Dedifferentiated amniotic fluid mesenchymal stem cell (primary cell): ENCODE results near the gene PRKN.
"Not testable (repeated sequence)": the region's sequence is repeated elsewhere in the genome, so short reads cannot be mapped to it uniquely, and the experiment has no call there.

Experiments used
- DNase-seq: peaks from one replicate; pipeline ENCODE4 v3.0.0-alpha.2; 2016; ENCODE audit errors: extremely low spot score

The PRKN gene

DNA sequence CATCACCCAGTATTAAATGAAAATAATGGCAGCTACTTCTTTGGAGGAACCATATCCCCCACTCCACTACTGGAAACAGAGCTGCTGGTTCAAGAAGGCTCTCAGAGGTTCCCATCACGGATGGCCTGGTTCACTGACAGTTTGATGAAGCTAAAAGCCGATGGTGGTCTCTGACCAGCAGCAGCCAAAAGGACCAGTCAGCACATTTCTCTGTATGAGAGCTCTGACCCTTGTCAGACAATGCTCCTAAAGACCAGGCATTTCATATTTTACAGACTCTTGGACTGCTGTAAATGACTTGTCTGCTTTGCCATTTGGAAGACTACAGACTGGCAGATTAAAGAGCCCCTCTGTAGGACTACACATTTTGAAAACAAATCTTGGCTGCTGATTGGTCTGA, 16.6 kb downstream of the PRKN start:
- DNase-seq, result no peak

- no peak for DNase-seq
Observed at GRCh38 chr6:162710419-162710818, 17.1 kb downstream of the PRKN start.

DNA sequence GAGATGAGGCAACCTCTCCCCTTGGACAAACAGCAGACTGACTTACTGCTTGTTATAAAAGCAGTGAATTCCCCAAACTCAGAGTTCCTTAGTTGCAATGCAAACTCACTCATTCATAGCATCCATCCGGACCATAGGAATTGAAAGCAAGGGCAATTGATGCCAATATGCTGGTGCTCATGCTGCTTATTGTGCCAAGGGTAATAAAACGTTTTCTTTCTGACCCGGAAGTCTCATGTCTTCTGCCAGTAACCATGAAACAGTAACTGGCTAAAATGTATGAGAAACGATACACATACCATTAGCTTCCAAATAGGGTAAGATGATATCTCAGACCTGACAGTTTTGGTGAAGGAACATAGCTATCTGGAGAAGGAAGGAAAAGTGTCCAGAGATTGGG, 18.1 kb downstream of the PRKN start:
- no peak for DNase-seq

DNA sequence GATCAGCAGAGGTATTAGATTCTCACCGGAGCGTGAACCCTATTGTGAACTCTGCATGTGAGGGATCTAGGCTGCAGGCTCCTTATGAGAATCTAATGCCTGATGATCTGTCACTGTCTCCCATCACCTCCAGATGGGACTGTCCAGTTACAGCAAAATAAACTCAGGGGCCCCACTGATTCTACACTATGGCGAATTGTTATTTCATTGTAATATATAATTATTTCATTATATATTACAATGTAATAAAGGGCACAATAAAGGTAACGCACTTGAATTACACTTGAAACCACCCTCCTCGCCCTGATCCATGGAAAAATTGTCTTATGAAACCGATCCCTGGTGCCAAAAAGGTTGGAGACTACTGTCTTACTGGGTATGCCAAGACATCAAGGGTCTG, 18.6 kb downstream of the PRKN start:
- no peak for DNase-seq

GRCh38 chr6:162706232-162706631, 21.3 kb downstream of the PRKN start:
- no peak for DNase-seq

DNA sequence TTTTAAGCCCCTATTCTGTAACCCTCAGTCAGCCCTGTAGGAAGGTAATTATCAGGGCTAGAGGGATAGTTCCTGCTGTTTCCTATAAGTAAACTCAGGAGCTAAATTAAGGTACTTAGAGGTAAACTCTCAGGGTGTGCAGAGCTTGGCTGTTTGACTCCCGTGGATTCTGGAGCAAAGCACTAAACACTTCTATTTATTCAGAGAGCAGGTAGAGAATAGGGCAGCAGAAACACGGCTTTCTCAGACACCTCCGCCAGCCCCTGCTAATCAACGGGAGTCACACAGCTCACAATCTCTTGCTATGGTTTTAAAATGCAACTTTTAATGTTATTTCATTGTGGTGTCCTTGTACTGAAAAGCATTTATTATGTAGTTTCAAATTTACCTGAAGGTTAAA, 21.8 kb downstream of the PRKN start:
- no peak for DNase-seq

DNA sequence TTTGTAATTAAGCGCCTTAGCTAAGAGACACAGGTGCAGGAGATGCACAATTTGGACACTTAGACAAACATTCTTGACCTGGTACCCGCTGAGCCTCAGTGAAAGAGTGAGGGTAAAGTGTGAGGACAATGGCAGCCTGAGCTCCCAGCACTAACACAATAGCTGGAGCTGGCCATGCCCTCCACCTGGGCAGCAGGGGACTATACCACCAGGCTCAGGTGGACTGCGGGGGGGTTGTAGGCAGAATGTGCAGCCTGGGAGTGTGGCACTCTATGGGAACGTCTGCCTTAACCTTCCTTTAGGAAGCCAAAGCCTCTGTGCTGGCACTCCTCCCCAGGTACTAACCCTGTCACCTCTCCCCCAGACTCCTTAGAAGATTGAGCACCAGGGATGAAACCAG, 23.6 kb downstream of the PRKN start:
- DNase-seq, result no peak

GRCh38 chr6:162702446-162702845, 25.1 kb downstream of the PRKN start:
- DNase-seq, result no peak

GRCh38 chr6:162701551-162701950, 26.0 kb downstream of the PRKN start:
- DNase-seq, result no peak

- DNase-seq, result no peak
Observed at GRCh38 chr6:162700966-162701365, 26.6 kb downstream of the PRKN start.

DNA sequence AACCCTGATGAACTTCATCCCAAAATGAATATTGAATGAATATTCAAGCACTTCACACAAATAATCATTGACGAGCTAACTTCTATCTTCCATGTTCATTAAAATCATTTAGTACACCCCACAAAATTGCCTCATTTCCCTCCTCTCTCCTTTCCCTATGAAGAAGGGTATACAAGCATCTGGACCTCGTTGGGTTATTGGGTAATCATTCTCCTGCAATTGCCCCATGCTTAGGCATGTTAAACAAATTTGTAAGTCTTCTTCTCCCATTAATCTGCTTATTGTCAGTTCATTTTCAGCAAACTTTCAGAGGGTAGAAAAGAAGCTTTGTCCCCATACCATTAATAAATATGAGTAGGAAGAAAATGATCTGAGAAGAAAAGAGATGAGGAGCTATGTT, 27.6 kb downstream of the PRKN start:
- DNase-seq, result no peak

DNA sequence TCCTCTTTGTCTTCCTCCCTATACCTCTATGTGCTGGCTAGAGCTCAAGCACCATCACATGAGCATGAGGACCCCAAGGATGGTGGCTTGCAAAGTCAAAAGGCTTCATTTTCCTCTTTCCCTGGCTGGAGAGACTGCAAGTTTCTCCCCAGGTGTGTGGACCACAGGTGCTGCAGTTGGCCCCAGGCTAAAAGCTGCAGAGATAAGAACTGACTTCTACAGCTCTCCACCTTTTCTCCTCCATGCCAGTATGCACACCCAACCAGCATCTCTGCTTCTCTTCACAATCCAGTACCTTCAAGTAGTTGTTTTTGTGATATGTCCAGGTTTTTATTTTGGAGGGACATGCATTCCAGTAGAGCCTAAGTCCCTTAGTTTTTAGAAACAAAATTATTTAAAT, 29.1 kb downstream of the PRKN start:
- no peak for DNase-seq

DNA sequence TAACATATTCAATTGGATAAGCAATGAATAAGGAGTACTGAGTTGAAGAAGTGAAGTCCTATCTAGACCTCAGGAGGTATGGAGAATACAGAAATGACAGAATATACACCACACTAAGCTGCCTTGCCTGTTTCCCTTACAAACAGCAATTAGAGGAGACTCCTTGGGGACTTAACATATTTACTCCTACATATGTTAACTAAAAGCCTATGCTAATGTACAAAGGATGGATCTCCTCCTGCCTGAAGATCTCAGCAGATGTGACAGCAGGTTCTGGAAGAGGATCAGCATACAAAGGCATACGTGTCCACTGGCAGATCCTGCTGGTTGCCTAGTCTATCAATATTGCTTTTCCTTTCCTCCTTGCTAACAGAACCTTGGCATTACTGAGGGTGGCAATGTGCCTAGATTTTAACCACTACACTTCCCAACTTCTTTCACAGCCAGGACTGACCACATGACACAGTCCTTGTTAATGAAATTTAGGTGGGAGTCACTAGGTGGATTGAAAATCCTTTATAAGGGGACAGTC, 29.6 kb downstream of the PRKN start:
- no peak for DNase-seq

DNA sequence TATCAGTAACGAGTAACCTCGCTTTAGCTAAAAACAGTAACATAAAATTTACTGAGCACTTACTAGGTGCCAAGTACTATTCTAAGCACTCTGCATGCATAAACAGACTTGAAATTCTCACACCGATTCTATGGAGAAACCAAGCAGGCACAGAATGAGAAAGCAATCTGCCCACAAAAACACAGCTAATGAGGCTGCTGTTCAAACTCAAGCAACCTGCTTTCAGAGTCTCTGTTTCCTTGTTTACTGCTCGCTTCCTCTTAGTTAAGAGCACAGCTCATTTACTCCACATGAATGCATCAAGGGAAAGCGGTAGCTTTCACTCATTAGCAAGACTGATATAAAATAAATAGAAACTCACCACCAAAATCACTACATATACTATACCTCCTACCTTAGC, 37.4 kb downstream of the PRKN start:
- DNase-seq, result no peak

DNA sequence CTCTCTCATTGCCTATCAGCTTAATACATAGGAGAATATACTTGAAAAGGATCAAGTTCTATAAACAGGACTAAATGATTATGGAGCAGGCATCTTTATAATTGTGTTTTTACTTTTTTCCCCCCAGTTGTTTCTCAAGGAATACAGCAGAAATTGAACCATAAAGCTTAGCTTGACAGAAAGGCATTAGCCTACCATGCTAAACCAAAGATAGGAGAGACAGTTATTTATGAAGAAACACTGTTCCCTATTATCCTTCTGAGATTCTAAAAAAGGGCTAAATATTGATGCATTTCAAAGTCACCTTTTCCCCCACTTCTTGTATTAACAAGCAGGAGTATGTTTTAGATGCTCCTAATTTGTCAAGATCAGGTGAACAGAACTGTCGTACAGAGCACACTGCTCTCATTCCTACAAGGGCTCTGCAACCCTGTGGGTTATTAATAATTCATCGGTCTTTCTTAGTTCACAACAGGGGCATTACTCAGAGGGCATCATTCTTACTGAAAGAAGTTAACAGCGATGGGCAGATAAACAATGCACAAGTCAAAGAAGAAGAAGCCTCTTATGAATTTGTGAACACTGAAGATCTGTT, 38.7 kb downstream of the PRKN start:
- no peak for DNase-seq

- no peak for DNase-seq
Observed at GRCh38 chr6:162685586-162685985, 42.0 kb downstream of the PRKN start.

GRCh38 chr6:162684961-162685360, 42.6 kb downstream of the PRKN start:
- no peak for DNase-seq

DNA sequence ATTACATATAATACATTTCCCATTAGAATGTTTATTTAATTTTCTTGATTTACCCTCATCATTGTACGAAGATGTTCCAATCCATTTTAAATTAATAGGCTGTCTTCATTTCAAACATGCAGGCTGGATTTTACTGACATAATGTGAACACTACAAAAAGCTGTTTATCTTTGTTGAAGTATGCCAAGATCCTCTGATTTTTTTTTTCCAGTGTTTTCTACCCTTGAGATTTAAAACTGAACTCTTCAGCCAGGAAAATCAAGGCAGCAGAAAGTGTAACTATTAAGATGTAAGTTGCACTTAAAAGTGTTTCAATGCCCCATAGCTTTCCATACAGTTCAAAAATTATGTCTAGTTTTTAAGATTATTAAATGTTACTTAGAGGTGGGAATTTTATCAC, 43.5 kb downstream of the PRKN start:
- no peak for DNase-seq

DNA sequence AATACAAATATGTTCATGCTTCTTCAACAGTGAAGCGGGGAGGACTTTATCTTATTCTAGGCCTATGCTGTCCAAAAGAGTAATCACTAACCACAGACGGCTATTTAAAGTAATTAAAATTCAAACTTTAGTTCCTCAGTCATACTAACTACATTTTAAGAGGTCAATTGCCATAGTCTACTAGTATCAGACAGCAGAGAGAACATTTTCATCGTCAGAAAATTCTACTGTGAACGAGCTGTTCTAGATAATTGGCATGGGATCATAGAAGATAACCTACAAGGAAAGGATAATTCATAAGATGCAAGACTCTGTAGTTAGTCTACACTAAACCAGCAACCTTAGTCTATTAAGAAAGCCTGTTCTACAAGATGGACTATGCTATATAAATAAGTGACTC, 44.4 kb downstream of the PRKN start:
- no peak for DNase-seq

DNA sequence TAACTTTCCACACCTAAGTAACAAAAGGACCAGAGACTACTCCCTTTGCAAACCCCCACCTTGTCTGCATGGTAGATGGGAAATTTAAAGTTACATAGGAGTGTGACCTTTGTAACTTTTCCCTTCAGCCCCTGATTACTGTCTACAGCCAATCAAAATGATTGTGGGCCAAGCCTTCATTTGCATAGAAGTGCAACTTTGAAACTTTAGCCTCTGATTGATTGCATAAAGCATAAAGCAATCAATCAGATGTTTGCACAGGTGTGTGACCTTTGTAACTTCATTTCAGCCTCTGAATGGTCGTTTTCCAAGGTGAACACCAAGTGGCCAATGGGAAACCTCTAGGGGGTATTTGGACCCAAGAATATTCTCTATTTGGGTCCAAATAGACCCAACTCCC, 46.1 kb downstream of the PRKN start:
- DNase-seq, result no peak

DNA sequence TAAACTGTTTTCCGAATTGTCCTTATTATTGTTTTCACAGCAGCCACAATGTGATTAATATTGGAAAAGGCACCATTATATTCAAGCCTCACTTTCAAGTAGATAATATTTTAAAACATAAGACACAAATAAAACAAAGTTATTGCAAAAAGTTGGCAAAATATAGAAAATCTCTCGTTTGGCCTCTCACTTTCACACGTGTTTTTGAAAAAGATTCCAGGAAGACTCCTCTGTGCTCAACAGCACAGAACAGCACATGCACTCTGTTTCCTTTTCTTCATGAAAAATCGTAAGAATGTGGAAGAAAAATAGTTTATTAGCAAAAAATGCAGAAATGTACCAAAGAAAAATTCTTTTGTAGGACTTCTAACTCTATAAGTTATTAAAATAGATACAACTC, 46.7 kb downstream of the PRKN start:
- no peak for DNase-seq

DNA sequence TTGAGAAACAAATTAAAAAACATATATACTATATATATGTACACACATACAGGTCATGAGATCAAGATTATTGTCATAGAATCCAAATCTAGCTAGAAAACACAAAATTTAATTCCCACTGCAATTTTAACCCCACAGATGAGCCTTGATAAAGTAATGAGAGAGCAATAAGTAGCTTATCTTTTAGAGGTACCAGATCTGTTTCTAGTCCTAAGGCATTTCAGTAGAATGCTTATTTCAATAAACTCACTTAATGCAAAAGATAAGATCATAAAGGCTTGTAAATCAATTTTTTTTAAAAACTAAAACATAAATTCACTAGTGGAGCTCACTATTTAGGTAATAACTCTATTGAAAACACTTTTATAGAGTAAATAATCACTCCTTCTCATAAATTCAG, 47.2 kb downstream of the PRKN start:
- no peak for DNase-seq

- DNase-seq, result no peak
Observed at GRCh38 chr6:162679681-162680080, 47.9 kb downstream of the PRKN start.

DNA sequence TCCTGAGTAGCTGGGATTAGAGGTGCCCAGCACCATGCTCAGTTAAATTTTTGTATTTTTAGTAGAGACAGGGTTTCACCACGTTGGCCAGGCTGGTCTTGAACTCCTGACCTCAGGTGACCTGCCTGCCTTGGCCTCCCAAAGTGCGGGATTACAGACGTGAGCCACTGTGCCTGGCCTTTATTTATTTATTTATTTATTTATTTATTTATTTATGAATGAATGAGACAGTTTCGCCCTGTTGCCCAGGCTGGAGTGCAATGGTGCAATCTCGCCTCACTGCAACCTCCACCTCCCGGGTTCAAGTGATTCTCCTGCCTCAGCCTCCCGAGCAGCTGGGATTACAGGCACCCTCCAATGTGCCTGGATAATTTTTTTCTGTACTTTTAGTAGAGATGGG, 48.7 kb downstream of the PRKN start:
- not testable (repeated sequence) for DNase-seq
